Measurements from ENCODE around the gene FAM3B.

The FAM3B gene

DNA sequence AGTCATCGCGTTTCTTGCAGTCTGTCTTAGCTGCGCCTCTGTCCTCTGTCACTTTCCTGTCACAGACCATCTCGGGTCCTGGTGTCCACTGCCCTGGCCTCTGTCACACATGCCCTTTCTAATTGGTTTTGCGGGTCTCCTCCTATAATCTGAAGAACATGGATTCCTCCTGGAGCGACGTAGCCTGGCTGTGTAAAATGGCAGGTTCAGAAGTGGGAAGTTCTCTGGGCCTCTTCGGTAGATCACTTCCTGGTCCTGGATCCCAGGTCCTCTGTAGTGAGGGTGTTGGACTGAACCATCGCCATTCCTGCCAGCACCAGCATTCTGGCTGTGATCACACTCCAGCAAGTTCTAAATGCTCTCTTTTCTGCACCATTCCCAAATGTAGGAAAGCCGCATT, 857 bp downstream of the FAM3B start:
- no peaks in the 10 kb centered on the region for H3K9me3 ChIP-seq (ENCODE audit: control insufficient read depth, low read length)
- H3K27me3 ChIP-seq (replicated peaks; ENCODE audit: control insufficient read depth, insufficient read depth, low read length, poor library complexity, severe bottlenecking), result peaks cover 23% of the 10 kb centered on the region
- H3K27ac ChIP-seq (ENCODE audit: insufficient read depth, low read length, poor library complexity, severe bottlenecking), result no peak overlapping the region
- no peak for DNase-seq
- peaks cover 5% of the 10 kb centered on the region for H3K4me1 ChIP-seq (ENCODE audit: control insufficient read depth, insufficient read depth, low read length, poor library complexity, severe bottlenecking)
- H3K36me3 ChIP-seq (ENCODE audit: control insufficient read depth, insufficient read depth, low read length), result no peaks in the 10 kb centered on the region
- no peak overlapping the region for H3K4me3 ChIP-seq (ENCODE audit: insufficient read depth, low read depth, low read length, poor library complexity, severe bottlenecking)

DNA sequence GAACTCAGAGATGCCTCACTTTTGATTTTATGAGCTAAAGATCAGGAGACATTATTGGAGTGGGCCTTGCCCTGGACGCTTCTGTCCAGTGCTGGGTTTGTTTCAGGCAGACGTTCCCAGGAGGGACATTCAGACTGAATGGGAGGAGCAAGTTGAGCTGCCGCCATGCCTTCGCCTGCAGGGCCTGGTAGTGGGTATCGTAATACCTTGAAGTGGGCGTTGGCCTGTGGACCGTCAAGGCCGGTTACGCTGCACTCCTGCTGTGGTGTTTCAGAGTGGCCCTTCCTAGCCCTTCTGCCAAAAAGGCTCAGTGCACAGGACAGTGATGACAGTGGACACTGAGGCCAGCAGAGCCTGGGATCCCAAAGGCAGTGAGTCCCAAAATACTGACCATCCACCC, 1.6 kb downstream of the FAM3B start:
- DNase-seq, result no peak
- Histone ChIP-seq H3K9me3 (ENCODE audit: control insufficient read depth, low read length) (no peaks in the 10 kb centered on the region), H3K4me1 (ENCODE audit: control insufficient read depth, insufficient read depth, low read length, poor library complexity, severe bottlenecking) (peaks cover 5% of the 10 kb centered on the region), H3K27me3 (replicated peaks; ENCODE audit: control insufficient read depth, insufficient read depth, low read length, poor library complexity, severe bottlenecking) (peaks cover 23% of the 10 kb centered on the region), H3K27ac (ENCODE audit: insufficient read depth, low read length, poor library complexity, severe bottlenecking) (no peak overlapping the region), H3K4me3 (ENCODE audit: insufficient read depth, low read depth, low read length, poor library complexity, severe bottlenecking) (no peak overlapping the region), H3K36me3 (ENCODE audit: control insufficient read depth, insufficient read depth, low read length) (no peaks in the 10 kb centered on the region)

DNA sequence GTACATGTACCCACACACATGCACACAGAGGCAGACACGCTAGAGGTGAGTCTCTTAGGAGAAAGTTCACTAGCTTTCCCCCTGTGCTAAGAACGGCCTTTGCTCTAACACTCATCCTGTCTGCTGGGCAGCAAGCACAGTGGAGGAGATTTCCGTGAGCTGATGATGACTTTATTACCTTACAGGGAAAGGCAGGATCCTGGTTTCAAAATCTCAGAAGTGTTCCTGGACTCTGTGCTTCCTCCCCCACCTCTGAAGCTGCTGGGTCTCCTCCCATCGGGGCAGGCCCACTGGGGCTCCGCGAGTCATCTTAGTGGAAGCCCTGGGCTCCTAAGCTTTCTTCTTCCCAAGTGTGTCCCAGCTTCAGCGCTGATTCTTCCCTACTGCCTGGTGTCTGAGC, 2.7 kb downstream of the FAM3B start:
- Histone ChIP-seq H3K4me1 (ENCODE audit: control insufficient read depth, insufficient read depth, low read length, poor library complexity, severe bottlenecking) (peaks cover 5% of the 10 kb centered on the region), H3K27me3 (replicated peaks; ENCODE audit: control insufficient read depth, insufficient read depth, low read length, poor library complexity, severe bottlenecking) (peaks cover 23% of the 10 kb centered on the region), H3K4me3 (ENCODE audit: insufficient read depth, low read depth, low read length, poor library complexity, severe bottlenecking) (no peak overlapping the region), H3K27ac (ENCODE audit: insufficient read depth, low read length, poor library complexity, severe bottlenecking) (no peak overlapping the region), H3K9me3 (ENCODE audit: control insufficient read depth, low read length) (no peaks in the 10 kb centered on the region), H3K36me3 (ENCODE audit: control insufficient read depth, insufficient read depth, low read length) (no peaks in the 10 kb centered on the region)
- DNase-seq, result no peak

DNA sequence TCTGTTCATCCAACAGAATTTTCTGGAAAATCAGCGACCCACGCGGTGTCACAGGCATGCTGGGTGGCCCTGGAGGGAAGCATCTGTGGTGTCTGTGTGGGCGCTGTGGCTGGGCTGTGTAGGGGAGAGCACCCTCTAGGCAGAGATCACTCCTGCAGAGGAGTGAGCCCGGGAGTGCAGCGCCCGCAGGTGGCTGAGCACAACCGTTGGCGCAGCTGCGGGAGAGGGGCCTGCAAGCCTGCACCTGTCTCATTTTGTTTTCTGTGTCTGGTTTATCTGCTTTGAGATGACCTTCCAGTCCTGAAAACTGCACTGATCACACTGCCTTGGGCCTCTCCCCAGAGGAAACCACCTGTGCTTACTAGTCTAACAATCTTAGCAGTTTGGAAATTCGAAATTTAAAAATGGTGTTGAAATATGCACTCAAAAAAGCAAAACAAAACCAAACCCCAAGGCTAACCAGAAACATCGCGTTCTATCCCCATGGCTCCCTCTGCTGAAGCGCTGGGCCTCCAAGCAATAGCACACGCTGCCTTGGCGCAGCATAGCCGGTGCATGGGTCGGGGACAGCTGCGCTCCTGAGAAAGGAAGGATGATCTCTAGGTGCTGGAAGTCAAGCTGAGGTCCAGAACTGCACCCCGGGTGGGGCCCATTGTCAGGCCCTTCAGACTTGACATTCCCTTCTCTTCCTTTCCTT, 4.8 kb downstream of the FAM3B start:
- Histone ChIP-seq H3K9me3 (ENCODE audit: control insufficient read depth, low read length) (no peaks in the 10 kb centered on the region), H3K36me3 (ENCODE audit: control insufficient read depth, insufficient read depth, low read length) (no peaks in the 10 kb centered on the region), H3K27ac (ENCODE audit: insufficient read depth, low read length, poor library complexity, severe bottlenecking) (no peak overlapping the region), H3K27me3 (replicated peaks; ENCODE audit: control insufficient read depth, insufficient read depth, low read length, poor library complexity, severe bottlenecking) (peaks cover 17% of the 10 kb centered on the region), H3K4me1 (ENCODE audit: control insufficient read depth, insufficient read depth, low read length, poor library complexity, severe bottlenecking) (peaks cover 5% of the 10 kb centered on the region), H3K4me3 (ENCODE audit: insufficient read depth, low read depth, low read length, poor library complexity, severe bottlenecking) (no peak overlapping the region)
- no peak for DNase-seq

DNA sequence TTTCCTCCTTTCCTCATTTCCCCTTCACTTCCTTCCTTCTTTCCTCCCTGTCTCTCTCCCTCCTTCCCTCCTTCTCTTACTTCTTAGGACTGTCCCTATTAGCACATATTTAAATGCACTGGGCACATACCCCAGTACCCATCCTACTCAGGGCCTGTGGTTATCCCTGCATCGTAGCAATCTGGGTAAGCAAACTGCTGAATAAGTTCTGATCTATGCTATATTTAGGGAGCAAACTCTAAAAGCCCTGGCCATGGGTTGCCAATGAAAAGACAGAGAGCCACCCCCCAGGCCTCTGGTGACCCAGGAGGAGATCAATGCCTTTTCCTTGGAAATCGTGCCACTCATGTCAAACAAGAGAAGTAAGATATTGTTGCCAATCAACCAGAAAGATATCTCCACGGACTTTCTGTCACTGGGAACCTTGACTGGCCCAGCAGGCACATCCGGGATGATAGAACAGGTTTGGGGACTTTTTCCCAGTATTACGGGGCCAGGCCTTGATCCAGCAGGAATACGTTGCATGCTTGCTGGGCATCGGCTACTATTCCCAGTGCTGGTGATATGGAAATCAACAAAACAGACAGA, 5.4 kb downstream of the FAM3B start:
- Histone ChIP-seq H3K27me3 (replicated peaks; ENCODE audit: control insufficient read depth, insufficient read depth, low read length, poor library complexity, severe bottlenecking) (peaks cover 12% of the 10 kb centered on the region), H3K4me3 (ENCODE audit: insufficient read depth, low read depth, low read length, poor library complexity, severe bottlenecking) (no peak overlapping the region), H3K27ac (ENCODE audit: insufficient read depth, low read length, poor library complexity, severe bottlenecking) (no peak overlapping the region), H3K9me3 (ENCODE audit: control insufficient read depth, low read length) (no peaks in the 10 kb centered on the region), H3K4me1 (ENCODE audit: control insufficient read depth, insufficient read depth, low read length, poor library complexity, severe bottlenecking) (no peaks in the 10 kb centered on the region), H3K36me3 (ENCODE audit: control insufficient read depth, insufficient read depth, low read length) (no peaks in the 10 kb centered on the region)
- DNase-seq, result no peak

DNA sequence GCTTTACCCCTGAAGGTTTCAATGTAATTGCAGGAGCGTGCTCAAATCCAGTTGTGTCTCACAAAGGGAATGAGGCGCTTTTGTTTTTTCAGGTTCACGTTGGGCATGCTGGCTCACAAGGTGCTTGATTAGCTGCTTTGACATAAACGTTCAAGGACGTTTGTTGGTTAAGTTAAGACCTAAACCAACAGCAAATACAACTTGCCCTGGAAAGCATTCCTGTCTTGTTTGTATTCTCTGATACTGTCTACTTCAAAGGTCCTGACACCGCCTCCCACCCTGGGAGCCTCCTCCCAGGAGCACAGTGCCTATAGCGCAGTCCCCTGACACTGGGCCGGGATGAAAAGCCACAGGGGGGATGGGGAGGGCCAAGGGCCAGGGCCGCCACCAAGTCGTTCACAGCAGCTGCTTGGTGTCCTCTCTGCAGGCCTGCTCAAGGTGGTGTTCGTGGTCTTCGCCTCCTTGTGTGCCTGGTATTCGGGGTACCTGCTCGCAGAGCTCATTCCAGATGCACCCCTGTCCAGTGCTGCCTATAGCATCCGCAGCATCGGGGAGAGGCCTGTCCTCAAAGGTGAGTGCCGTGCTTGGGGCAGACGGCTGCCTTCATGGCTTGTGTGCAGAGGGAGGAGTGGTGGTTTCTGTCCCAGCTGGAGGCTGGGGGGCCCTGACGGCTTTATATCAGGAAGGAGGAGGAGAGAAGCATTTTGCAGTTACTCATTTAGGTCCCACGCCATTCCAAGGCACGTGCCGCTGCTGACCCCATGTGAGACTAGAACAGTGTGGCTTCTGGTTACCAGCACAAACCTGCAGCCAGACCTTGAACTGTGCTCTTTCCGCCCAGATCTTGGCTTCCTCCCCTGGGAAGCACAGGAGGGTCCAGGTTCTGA, 6.1 kb downstream of the FAM3B start:
- Histone ChIP-seq H3K27me3 (replicated peaks; ENCODE audit: control insufficient read depth, insufficient read depth, low read length, poor library complexity, severe bottlenecking) (peaks cover 5% of the 10 kb centered on the region), H3K36me3 (ENCODE audit: control insufficient read depth, insufficient read depth, low read length) (no peaks in the 10 kb centered on the region), H3K4me1 (ENCODE audit: control insufficient read depth, insufficient read depth, low read length, poor library complexity, severe bottlenecking) (no peaks in the 10 kb centered on the region), H3K27ac (ENCODE audit: insufficient read depth, low read length, poor library complexity, severe bottlenecking) (no peak overlapping the region), H3K9me3 (ENCODE audit: control insufficient read depth, low read length) (no peaks in the 10 kb centered on the region), H3K4me3 (ENCODE audit: insufficient read depth, low read depth, low read length, poor library complexity, severe bottlenecking) (no peak overlapping the region)
- DNase-seq, result no peak

DNA sequence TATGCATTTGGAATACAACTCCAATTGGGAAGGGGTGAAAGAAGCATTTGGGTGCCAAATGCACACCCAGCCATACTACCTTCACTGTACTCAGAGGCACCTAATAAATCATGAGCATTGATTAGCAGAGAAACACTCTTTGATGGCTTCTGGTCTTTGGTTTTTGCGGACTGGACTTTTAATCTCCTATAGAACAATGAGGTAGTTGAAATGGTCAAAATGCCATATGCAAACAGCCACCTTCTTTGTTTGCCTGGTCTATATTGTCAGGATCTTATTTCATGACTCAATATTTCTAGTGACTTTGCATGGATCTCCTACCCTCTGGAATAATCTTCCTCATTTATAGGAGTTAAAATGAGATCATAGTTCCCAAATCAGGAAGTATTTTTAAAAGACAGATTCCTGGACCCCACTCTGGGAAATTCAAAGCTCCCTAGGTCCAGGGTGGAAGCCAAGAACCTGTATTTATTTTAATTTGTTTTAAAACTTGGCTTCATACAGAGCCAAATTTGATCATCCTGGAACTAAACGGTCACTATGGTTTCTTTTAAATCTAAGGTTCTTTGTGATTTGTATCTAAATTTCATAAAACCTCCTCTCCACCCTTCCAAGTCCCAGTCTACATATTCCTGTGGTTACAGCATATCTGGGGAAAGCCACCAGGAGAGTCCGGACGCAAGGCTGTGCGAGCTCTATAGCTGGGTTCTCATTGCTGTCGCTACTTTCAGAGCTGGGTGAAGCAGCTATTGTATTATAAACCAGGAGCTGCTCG, 8.7 kb downstream of the FAM3B start:
- Histone ChIP-seq H3K36me3 (ENCODE audit: control insufficient read depth, insufficient read depth, low read length) (no peaks in the 10 kb centered on the region), H3K9me3 (ENCODE audit: control insufficient read depth, low read length) (no peaks in the 10 kb centered on the region), H3K4me3 (ENCODE audit: insufficient read depth, low read depth, low read length, poor library complexity, severe bottlenecking) (no peak overlapping the region), H3K27ac (ENCODE audit: insufficient read depth, low read length, poor library complexity, severe bottlenecking) (no peak overlapping the region), H3K27me3 (replicated peaks; ENCODE audit: control insufficient read depth, insufficient read depth, low read length, poor library complexity, severe bottlenecking) (no peaks in the 10 kb centered on the region), H3K4me1 (ENCODE audit: control insufficient read depth, insufficient read depth, low read length, poor library complexity, severe bottlenecking) (no peaks in the 10 kb centered on the region)
- no peak for DNase-seq

DNA sequence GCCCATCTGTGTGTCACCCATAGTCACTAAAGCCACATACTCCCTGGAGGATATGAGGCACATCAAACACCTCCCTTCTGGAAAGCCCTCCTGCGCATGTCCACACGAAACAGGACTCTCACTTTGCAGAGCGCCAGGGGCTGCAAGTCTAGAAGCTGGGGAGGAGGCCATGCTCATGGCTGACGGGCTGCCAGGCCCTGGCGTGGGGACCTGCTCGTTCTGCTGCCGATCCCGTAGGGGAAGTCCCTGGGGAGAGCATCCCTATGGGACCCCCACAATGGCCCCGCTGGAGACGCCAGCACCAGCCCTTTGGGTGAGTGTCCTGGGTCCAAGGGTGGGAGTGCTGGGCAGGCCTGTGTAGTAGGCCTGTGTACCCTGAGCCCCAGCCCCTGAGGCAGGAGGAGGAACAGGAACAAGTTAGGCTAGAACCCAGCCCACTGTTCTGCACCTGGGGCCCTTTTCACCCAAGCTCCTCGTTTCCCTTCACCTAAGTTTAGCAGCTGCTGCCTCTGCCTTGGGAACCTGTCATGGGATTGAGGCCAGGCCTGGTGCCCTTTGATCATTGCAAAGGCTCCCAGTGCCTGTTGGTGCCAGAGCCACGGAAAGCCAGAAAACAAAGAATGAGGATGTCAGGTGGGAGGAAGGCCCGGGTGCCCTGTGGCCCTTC, 9.9 kb downstream of the FAM3B start:
- no peaks in the 10 kb centered on the region for H3K36me3 ChIP-seq (ENCODE audit: control insufficient read depth, insufficient read depth, low read length)
- no peaks in the 10 kb centered on the region for H3K4me1 ChIP-seq (ENCODE audit: control insufficient read depth, insufficient read depth, low read length, poor library complexity, severe bottlenecking)
- H3K9me3 ChIP-seq (ENCODE audit: control insufficient read depth, low read length), result no peaks in the 10 kb centered on the region
- H3K4me3 ChIP-seq (ENCODE audit: insufficient read depth, low read depth, low read length, poor library complexity, severe bottlenecking), result no peak overlapping the region
- H3K27ac ChIP-seq (ENCODE audit: insufficient read depth, low read length, poor library complexity, severe bottlenecking), result no peak overlapping the region
- no peak for DNase-seq
- H3K27me3 ChIP-seq (replicated peaks; ENCODE audit: control insufficient read depth, insufficient read depth, low read length, poor library complexity, severe bottlenecking), result no peaks in the 10 kb centered on the region

DNA sequence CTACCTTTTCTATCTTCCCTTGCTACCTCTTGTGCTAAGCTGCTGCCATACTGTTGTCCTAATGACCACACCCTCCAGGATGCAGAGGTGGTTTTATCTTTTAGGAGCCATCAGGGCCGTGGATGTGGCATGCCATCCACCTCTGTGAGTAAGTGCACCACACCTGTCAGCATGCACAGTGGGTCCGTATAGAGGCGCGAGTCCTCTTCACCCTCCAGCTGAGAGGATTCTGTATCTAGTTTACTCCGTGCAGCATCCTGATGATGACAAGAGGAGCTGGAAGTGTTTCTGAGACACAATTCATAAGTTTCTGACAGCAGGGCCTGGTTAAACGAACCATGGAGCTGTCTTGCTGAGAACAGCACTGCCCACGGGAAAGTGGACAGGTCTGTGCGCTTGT, 11.2 kb downstream of the FAM3B start:
- Histone ChIP-seq H3K9me3 (ENCODE audit: control insufficient read depth, low read length) (no peaks in the 10 kb centered on the region), H3K4me1 (ENCODE audit: control insufficient read depth, insufficient read depth, low read length, poor library complexity, severe bottlenecking) (no peaks in the 10 kb centered on the region), H3K36me3 (ENCODE audit: control insufficient read depth, insufficient read depth, low read length) (no peaks in the 10 kb centered on the region), H3K27ac (ENCODE audit: insufficient read depth, low read length, poor library complexity, severe bottlenecking) (no peak overlapping the region), H3K4me3 (ENCODE audit: insufficient read depth, low read depth, low read length, poor library complexity, severe bottlenecking) (no peak overlapping the region), H3K27me3 (replicated peaks; ENCODE audit: control insufficient read depth, insufficient read depth, low read length, poor library complexity, severe bottlenecking) (no peaks in the 10 kb centered on the region)
- no peak for DNase-seq

All from effector memory CD4-positive, alpha-beta T cell (primary cell).